ENCODE data around the gene RHOV. TPM values are rescaled to one million over a fixed set of nuclear protein-coding genes. Genes with fewer than 3 reads are reported as not detected.

Gene RHOV
- polyA plus RNA-seq, 1 donor (not counting 4 experiments of a cell fraction or from before 2014, with no cell fraction given) = 7.1 TPM

DNA sequence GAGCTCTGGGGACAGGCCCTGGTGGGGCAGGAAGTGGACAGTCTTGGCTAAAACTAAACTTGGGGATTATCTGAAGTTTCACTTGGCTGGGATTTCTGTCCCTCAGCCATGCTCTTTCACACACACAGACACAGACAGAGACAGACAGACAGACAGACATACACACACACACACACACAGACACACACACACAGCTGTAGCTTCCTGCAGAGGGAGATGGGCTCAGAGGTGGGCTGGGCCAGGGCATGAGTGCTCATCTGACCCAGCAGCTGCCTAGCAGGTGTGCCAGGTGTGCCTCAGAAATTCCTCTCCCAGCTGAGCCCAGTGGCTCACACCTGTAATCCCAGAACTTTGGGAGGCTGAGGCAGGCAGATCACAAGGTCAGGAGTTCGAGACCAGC is 3.3 kb downstream of the RHOV start:
- TF ChIP-seq EZH2 (IDR thresholded peaks at IDR 0.05; ENCODE audit: low read length) (no peak), CTCF (optimal IDR thresholded peaks at IDR 0.05 in 1 of 3, IDR thresholded peaks at IDR 0.05 in 1 of 3, conservative IDR thresholded peaks at IDR 0.05 in 1 of 3; ENCODE audit: extremely low read depth in 1 of 3, insufficient read depth in 2 of 3, low read length in 3 of 3) (no peak)
- FAIRE-seq (no peak), DNase-seq (ENCODE audit: low read depth, low spot score) (no peak)
- Histone ChIP-seq H3K4me1 (ENCODE audit: control insufficient read depth, extremely low read depth, insufficient read depth, low read length) (peaks cover 38% of the 10 kb centered on the region), H3K9me1 (ENCODE audit: control insufficient read depth, extremely low read depth, insufficient read depth, low read length) (no peaks in the 10 kb centered on the region), H3K4me3 (ENCODE audit: control insufficient read depth in 2 of 3, extremely low read depth in 1 of 3, insufficient read depth in 2 of 3, low read depth in 1 of 3, low read length in 3 of 3) (no peak overlapping the region), H4K20me1 (ENCODE audit: control insufficient read depth, extremely low read depth, insufficient read depth, low read length) (no peaks in the 10 kb centered on the region), H3K9me3 (ENCODE audit: control insufficient read depth, low read depth, low read length) (no peaks in the 10 kb centered on the region), H3K27me3 (ENCODE audit: control insufficient read depth, extremely low read depth, insufficient read depth, low read length) (no peaks in the 10 kb centered on the region), H3K4me2 (ENCODE audit: control insufficient read depth, extremely low read depth, insufficient read depth, low read depth, low read length) (no peak overlapping the region), H3K36me3 (ENCODE audit: control insufficient read depth in 2 of 2, extremely low read depth in 1 of 2, insufficient read depth in 2 of 2, low read length in 2 of 2) (no peaks in the 10 kb centered on the region), H2AFZ (ENCODE audit: control insufficient read depth, low read length) (no peak overlapping the region), H3K9ac (ENCODE audit: control insufficient read depth, extremely low read depth, insufficient read depth, low read length) (no peak overlapping the region), H3K27ac (ENCODE audit: control insufficient read depth, insufficient read depth, low read length) (no peak overlapping the region), H3K79me2 (ENCODE audit: control insufficient read depth, insufficient read depth, low read length) (no peaks in the 10 kb centered on the region)
- dilution Hi-C loops (cut with MboI; ENCODE audit: extremely low pct_ligation_motif_present, low sequenced_read_pairs) = no loop called here

GRCh38 chr15:40869686-40870085 is 4.3 kb downstream of the RHOV start:
- no peak overlapping the region for H3K4me3 ChIP-seq (ENCODE audit: control insufficient read depth in 2 of 3, extremely low read depth in 1 of 3, insufficient read depth in 2 of 3, low read depth in 1 of 3, low read length in 3 of 3)
- no peaks in the 10 kb centered on the region for H4K20me1 ChIP-seq (ENCODE audit: control insufficient read depth, extremely low read depth, insufficient read depth, low read length)
- no peaks in the 10 kb centered on the region for H3K36me3 ChIP-seq (ENCODE audit: control insufficient read depth in 2 of 2, extremely low read depth in 1 of 2, insufficient read depth in 2 of 2, low read length in 2 of 2)
- FAIRE-seq (no peak), DNase-seq (ENCODE audit: low read depth, low spot score) (no peak)
- H3K27ac ChIP-seq (ENCODE audit: control insufficient read depth, insufficient read depth, low read length) = no peak overlapping the region
- no peak overlapping the region for H2AFZ ChIP-seq (ENCODE audit: control insufficient read depth, low read length)
- TF ChIP-seq CTCF (optimal IDR thresholded peaks at IDR 0.05 in 1 of 3, IDR thresholded peaks at IDR 0.05 in 1 of 3, conservative IDR thresholded peaks at IDR 0.05 in 1 of 3; ENCODE audit: extremely low read depth in 1 of 3, insufficient read depth in 2 of 3, low read length in 3 of 3) (no peak), EZH2 (IDR thresholded peaks at IDR 0.05; ENCODE audit: low read length) (no peak)
- H3K9me1 ChIP-seq (ENCODE audit: control insufficient read depth, extremely low read depth, insufficient read depth, low read length) = no peaks in the 10 kb centered on the region
- no peaks in the 10 kb centered on the region for H3K79me2 ChIP-seq (ENCODE audit: control insufficient read depth, insufficient read depth, low read length)
- H3K9ac ChIP-seq (ENCODE audit: control insufficient read depth, extremely low read depth, insufficient read depth, low read length) = no peak overlapping the region
- no peak overlapping the region for H3K4me2 ChIP-seq (ENCODE audit: control insufficient read depth, extremely low read depth, insufficient read depth, low read depth, low read length)
- no peaks in the 10 kb centered on the region for H3K9me3 ChIP-seq (ENCODE audit: control insufficient read depth, low read depth, low read length)
- no peaks in the 10 kb centered on the region for H3K27me3 ChIP-seq (ENCODE audit: control insufficient read depth, extremely low read depth, insufficient read depth, low read length)
- H3K4me1 ChIP-seq (ENCODE audit: control insufficient read depth, extremely low read depth, insufficient read depth, low read length) = peaks cover 42% of the 10 kb centered on the region
- dilution Hi-C loops (cut with MboI; ENCODE audit: extremely low pct_ligation_motif_present, low sequenced_read_pairs) = no loop called here

All from keratinocyte (primary cell).